ENCODE data around the gene RBMS2. TPM values are rescaled to one million over a fixed set of nuclear protein-coding genes. Genes with fewer than 3 reads are reported as not detected.

RBMS2 gene
- total and polyA plus RNA-seq, 9 of the 15 experiments (the other 6 are each of a cell fraction or from before 2014, with no cell fraction given), result 0.08 to 10.5 (median 0.31) TPM

- TF ChIP-seq E2F8 (IDR thresholded peaks at IDR 0.05; ENCODE audit: low read depth, partially characterized antibody) (peak; percentile 53), ETS1 (conservative IDR thresholded peaks at IDR 0.05; ENCODE audit: control insufficient read depth, low read depth, low read length) (0 out of 2 replicates have a peak, but pooled peaks have one; percentile 71), PHTF2 (CRISPR knock-in tag; IDR thresholded peaks at IDR 0.05) (no peak), MNT (conservative IDR thresholded peaks at IDR 0.05) (peak; percentile 87 to 91), DIDO1 (tag; IDR thresholded peaks at IDR 0.05; ENCODE audit: low read depth) (no peak), CBX3 (IDR thresholded peaks at IDR 0.05; ENCODE audit: borderline replicate concordance in 1 of 2, low read length in 2 of 2) (peak in 1 of 2 experiments; percentile 93; a peak in 2 of 3 replicates), ZNF507 (tag; conservative IDR thresholded peaks at IDR 0.05) (no peak), BHLHE40 (IDR thresholded peaks at IDR 0.05; ENCODE audit: low read length) (peak; percentile 58), ZNF184 (CRISPR knock-in tag; IDR thresholded peaks at IDR 0.05) (no peak), FOXJ2 (tag; IDR thresholded peaks at IDR 0.05) (no peak), HDAC6 (IDR thresholded peaks at IDR 0.05; ENCODE audit: low read depth, low read length) (no peak), SMAD4 (CRISPR knock-in tag; conservative IDR thresholded peaks at IDR 0.05) (peak; percentile 86), PBX2 (CRISPR knock-in tag; IDR thresholded peaks at IDR 0.05; ENCODE audit: low read depth) (no peak), PBX2 (tag; conservative IDR thresholded peaks at IDR 0.05; ENCODE audit: low read depth) (no peak), NFE2L1 (tag; IDR thresholded peaks at IDR 0.05; ENCODE audit: borderline replicate concordance, low read depth) (no peak), JUND (IDR thresholded peaks at IDR 0.05; ENCODE audit: borderline replicate concordance, low read depth, low read length) (peak; percentile 65), JUND (tag; IDR thresholded peaks at IDR 0.05; ENCODE audit: borderline replicate concordance, low read depth, low read length) (peak; percentile 25; the same call in 1 of the 3 replicates), SMAD2 (IDR thresholded peaks at IDR 0.05; ENCODE audit: low read depth, low read length) (no peak), MYNN (IDR thresholded peaks at IDR 0.05) (peak; percentile 83; the same call in 1 of the 2 replicates), MYNN (CRISPR knock-in tag; IDR thresholded peaks at IDR 0.05) (no peak), HOXB6 (CRISPR knock-in tag; IDR thresholded peaks at IDR 0.05; ENCODE audit: borderline replicate concordance) (no peak)
Observed at GRCh38 chr12:56630180-56630632, 108.6 kb downstream of the RBMS2 start, which contains the start of gene BAZ2A (continued).

Measured in K562 (cell line).